Medulla oblongata (tissue), 1 donor: ENCODE measurements around the gene ZNF507.

Source experiments
- DNase-seq: peaks from one replicate; pipeline ENCODE4 v3.0.0-alpha.2; 2015; ENCODE audit errors: extremely low spot score

Gene ZNF507

GRCh38 chr19:32339988-32340874 is 5.2 kb upstream of the ZNF507 start:
- peak; percentile 81 for DNase-seq

- no peak for DNase-seq
These were observed 2.7 kb upstream of the ZNF507 start for GRCh38 chr19:32342695-32343094.

- no peak for DNase-seq
These were observed 1.7 kb upstream of the ZNF507 start for GRCh38 chr19:32343550-32344262.

- DNase-seq, result no peak
These were observed 1.5 kb downstream of the ZNF507 start for GRCh38 chr19:32346901-32347300.

GRCh38 chr19:32347573-32347972 is 2.2 kb downstream of the ZNF507 start:
- no peak for DNase-seq

GRCh38 chr19:32349051-32349450 is 3.6 kb downstream of the ZNF507 start:
- no peak for DNase-seq

- no peak for DNase-seq
These were observed 4.5 kb downstream of the ZNF507 start for GRCh38 chr19:32349724-32350470.

GRCh38 chr19:32350471-32350865 is 5.1 kb downstream of the ZNF507 start:
- no peak for DNase-seq

- DNase-seq, result no peak
These were observed 5.6 kb downstream of the ZNF507 start for GRCh38 chr19:32350987-32351348.

- DNase-seq, result no peak
These were observed 6.8 kb downstream of the ZNF507 start for GRCh38 chr19:32352241-32352630.

GRCh38 chr19:32354345-32354744 is 8.9 kb downstream of the ZNF507 start:
- DNase-seq, result no peak

GRCh38 chr19:32355309-32355708 is 9.9 kb downstream of the ZNF507 start:
- no peak for DNase-seq

GRCh38 chr19:32357720-32358119 is 12.3 kb downstream of the ZNF507 start:
- no peak for DNase-seq

- no peak for DNase-seq
These were observed 12.9 kb downstream of the ZNF507 start for GRCh38 chr19:32358321-32358720.

- DNase-seq, result no peak
These were observed 14.2 kb downstream of the ZNF507 start for GRCh38 chr19:32359581-32359980.

GRCh38 chr19:32361574-32362317 is 16.3 kb downstream of the ZNF507 start:
- DNase-seq, result no peak

- no peak for DNase-seq
These were observed 16.9 kb downstream of the ZNF507 start for GRCh38 chr19:32362318-32362691.

GRCh38 chr19:32363175-32363574 is 17.8 kb downstream of the ZNF507 start:
- peak; percentile 53 for DNase-seq

GRCh38 chr19:32363632-32364031 is 18.2 kb downstream of the ZNF507 start:
- peak; percentile 66 for DNase-seq

GRCh38 chr19:32364040-32364439 is 18.6 kb downstream of the ZNF507 start:
- DNase-seq, result no peak

GRCh38 chr19:32367063-32367462 is 21.7 kb downstream of the ZNF507 start:
- no peak for DNase-seq
